ENCODE data around the gene NUDC.
"Not testable (repeated sequence)": the region's sequence is repeated elsewhere in the genome, so short reads cannot be mapped to it uniquely, and the experiment has no call there.

NUDC gene

DNA sequence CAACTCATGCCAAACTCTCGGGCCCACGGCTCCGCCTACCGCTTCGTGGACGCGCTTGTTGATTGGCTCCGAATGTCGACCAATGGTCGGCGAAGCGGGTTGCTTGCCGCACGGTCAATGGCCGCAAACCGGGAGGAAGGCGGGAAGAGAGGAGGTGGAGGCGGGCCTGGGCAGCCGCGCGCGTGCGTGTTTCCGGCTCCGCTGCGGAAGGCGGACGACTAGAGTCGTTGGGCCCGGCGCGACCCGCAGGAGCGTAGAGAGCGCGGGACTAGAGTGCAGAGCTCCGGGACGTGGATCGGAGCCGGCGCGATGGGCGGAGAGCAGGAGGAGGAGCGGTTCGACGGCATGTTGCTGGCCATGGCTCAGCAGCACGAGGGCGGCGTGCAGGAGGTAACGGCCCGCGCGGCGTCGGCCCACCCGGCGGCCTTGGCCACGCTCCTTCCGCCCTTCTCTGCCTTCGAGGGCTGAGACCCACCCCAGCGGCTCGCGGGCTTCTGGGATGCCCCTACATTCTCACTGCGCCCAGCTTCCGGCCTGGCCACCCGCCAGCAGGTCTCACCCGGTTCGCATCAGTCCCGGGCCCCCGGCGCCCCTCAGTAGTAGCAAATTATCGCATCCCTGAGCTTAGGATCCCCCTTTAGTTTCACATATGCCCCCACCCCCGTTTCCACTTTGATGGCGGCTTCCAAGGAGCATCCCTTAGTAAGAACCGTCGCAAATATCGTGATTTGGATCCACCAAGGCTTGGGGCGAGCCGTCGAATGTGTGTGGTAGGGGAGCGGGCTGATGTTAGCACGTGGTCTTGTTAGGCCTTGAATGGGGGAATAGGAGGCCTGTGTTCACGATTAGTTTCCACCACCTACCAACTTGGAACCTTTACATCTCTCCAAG is at the start of gene NUDC:
TSS of gene NUDC (plus strand) at position 204 of the 891 bp plus-strand sequence. CDS start at position 310, 106 bp downstream.
- DNase-seq, result peak; percentile 97

DNA sequence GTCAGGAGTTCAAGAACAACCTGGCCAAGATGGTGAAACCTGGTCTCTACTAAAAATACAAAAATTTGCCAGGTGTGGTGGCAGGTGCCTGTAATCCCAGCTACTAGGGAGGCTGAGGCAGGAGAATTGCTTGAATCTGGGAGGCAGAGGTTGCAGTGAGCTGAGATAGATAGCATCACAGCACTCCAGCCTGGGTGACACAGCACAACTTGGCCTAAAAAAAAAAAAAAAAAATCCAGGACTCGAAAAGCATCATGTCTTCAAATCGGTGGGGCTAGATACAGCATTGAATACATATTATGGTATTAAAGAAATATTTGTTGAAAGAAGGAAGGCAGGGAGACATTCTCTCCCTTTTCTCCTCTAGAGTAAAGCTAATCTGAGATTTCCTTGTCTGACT is 48.4 kb upstream of the NUDC start:
- DNase-seq, result not testable (repeated sequence)

DNA sequence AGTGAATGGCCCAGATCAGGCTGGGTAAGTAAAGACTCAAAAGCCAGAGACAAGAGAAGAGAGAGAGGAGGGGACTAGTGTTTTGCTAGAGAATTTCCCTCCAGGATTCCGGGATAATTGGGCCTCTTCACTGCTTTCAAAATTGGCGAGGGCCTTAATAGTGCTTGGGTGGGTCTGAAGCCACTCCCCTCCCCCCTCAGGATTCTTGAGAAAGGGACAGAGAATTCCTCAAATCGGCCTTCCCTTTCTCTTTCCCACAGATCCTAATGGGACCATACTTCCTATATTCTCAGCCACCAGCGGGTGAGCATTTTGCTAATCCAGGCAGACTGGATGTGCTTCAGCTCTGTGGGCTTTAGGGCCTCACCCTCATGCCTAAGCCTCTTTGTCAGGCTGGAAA is 46.6 kb upstream of the NUDC start:
- no peak for DNase-seq

DNA sequence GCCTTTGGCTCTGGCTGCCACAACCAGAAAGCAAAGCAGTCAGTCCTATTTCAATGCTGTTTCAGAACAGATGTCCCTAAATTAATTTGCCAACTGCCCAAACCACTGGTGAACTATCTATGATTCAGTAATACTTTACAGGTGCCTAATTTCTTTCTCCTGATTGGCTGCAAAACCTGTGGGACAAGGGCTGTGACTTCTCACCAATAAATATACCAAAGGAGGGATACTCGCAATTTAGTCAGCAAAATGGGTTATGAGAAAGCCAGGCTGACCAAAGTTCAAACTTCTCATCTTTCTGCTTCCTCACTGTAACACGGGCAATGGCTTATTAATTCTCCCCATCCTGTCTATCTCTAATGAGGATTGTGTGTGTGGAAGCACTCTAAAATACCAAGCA is 44.2 kb upstream of the NUDC start:
- no peak for DNase-seq

DNA sequence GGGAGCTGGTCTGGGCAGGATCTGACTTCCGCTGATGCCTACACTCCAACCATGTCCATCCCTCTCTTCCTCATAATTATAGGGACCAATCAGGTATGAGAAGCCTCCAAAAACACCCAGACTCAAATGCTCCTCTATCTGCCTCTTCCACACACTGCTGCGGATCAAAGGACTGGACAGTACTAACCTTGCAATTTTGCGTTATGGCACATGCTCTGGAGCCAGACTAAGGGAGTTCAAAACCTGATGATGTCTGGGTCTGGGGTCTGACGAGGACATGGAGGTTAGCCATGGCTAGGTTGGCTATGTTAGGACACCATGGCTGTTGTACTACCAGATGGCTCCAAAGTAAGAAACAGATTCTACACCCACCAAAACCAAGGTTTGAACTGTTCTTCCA is 41.8 kb upstream of the NUDC start:
- no peak for DNase-seq

DNA sequence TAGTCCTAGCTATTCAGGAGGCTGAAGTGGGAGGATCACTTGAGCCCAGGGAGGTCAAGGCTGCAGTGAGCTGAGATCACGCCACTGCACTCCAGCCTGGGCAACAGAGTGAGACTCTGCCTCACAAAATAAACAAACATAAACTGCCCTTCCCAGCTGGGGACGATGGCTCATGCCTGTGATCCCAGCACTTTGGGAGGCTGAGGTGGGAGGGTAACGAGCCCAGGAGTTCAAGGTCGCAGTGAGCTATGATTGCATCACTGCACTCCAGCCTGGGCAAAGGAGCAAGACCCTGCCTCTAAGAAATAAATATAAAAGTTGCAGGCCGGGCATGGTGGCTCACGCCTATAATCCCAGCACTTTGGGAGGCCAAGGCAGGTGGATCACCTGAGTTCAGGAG is 39.9 kb upstream of the NUDC start:
- DNase-seq, result not testable (repeated sequence)

DNA sequence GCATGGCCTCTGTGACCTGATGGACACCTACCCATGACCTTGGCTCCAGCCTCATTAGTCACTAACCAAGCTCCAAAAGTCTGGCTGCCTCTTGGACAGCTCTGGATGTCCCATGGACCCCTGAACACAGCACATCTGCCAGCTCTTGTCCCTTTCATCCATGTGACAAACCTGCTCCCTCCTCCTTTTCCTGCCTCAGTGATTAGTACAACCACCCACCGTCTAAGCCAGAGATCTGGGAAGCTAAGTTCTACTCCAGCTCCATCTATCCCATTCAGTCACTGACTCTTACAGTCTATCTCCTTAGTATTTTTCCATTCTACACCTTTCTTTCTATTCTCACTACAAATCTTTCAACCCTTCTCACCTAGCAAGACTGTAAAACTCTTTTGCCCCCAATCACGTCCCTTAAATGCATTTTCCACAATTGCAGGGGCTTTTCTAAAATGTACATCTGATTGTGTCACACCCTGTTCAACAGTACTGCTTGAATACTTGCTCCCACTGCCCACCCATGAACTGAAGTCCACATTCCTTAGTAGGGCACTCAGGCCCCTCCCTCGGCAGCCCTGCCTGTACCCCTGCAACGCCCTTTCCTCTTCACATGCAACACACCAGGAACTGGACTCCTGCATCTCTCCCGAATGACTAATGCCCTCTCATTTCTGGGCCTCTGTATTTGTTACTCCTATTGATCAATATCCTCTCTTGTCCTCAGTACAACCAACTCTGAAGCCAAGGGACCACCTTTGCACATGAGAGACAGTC is 38.7 kb upstream of the NUDC start:
- no peak for DNase-seq

DNA sequence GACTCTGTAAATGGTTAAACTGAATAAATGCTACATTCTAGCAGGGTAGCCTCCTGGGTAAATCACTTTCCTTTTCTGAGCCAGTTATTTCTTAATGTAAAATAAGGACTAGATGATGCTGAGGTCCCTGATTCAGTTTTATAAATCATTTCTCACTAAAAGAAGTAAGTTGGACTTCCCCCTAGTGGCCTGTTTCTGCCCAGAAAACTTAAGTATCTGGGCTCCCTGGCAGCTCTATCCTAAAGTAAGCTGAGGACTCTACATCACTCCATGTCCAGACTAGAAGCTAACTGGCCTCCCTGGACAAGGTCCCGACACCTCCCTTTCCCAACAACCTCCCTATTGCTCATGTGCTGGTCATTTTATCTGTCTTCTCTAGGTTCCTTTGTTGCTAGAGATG is 34.4 kb upstream of the NUDC start:
- no peak for DNase-seq

DNA sequence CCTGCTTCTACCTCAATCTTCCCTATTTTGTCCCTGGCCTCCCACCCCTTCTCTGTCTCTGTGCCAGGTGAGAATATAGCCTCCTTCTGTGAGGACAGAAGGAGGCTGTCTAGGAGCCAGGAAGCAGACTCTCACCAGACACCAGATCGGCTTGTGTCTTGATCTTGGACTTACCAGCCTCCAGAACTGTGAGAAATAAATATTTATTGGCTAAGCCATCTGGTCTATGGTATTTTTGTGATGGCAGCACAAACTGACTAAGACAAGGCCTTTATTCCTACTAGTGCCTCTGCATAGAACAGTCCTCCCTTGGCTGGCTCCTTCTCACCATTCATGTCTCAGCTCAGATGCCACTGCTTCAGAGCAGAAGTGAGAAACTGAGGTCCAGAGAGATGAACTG is 33.3 kb upstream of the NUDC start:
- DNase-seq, result no peak

DNA sequence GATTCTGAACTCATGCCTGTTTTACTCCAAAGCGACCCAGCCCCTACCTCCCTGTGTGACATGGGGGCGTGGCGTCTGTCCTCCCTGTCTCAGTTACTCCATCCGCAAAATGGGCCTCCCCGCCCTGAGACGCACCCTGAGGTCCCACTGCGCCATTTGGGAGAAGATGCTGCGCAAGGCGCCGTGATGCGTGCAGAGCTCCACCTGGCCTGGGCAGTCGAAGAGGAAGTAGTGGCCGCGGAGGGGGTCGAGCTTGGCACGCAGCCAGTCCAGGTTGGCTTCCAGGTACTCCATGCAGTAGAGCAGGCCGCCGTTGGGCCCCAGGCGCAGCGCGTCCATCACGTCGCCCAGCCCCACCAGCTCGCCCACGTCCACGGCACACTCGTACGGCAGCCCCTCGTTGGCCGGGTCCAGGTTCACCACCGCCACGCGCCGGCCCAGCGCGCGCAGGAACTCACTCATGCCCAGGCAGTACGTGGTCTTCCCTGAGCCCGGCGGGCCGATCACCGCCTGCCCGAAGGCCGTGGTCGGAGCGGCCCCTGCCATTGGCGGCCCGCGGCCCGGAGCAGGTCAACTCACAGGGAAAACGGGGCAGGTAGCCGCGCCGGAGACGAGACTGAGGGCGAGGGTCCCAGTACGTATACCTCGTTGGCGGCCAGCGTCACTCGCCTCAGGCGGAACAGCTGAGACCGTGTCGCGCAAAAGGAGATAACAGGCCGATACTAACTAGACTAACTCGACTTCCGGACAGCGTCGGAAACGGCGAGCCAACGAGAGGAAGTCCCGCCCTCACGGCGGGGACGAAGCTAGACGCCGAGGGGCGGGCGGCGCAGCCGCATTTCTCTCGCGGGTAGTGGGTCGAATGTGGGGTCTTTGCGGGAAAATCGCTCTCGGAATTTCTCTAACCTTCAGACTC is 31.7 kb upstream of the NUDC start, which contains the start of gene GPN2:
TSS of gene GPN2 (minus strand) at position 733 of the 916 bp plus-strand sequence. CDS start at position 546, 187 bp downstream.
- DNase-seq, result peak; percentile 80

DNA sequence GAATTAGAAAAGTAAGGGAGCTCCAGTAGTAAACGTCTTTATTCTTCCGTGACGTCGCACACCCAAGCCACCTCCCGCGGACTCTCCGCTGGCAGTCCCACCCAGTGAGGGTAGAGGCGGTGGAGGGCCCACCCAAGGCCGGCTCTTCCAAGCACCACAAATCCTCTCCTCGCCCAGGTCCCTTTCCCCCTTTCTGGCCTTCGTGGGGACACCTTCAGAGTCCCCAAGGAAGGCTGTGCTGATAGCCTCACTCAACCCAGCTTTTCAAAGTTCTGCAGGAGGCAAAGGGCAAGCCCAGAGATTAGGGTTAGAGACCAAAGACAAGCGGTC is 31.1 kb upstream of the NUDC start:
- no peak for DNase-seq

DNA sequence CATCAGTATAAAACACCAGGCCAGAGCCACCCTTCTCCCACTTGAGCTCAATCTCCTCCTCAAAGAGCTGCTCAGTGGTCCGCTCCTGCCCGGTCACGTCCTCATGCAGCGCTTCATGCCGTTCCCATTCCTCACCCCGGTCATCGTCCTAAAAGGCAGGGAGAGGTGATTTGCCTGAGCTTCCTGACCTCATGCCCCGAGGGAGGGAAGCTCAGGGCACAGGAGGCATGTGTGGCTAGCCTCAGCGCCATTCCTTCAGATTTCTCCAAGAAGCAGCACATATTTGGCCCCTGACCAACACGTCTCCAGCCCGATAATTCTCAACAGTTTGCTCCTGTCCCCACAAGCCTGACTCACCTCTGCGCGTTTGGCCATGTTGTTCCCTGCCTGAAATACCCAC is 27.3 kb upstream of the NUDC start:
- no peak for DNase-seq

DNA sequence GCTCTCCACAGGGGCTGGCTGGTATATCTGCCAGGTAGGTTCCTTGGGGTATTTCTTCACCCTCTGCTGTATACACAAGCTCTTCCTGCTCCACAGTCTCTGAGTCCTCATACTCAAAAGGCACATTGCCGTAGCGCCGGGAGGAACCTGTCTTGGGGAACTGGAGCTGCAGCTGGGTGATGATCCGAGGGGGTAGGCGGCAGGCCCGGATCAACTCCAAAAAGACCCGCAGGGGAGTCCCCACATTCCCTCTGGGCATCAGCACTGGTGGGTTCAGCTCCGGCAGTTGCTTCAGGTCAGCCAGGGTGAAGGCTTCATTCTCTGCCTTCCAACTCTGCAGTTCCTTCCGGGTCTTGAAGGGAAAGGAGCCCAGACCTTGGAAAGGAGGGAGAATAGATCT is 24.2 kb upstream of the NUDC start:
- no peak for DNase-seq

DNA sequence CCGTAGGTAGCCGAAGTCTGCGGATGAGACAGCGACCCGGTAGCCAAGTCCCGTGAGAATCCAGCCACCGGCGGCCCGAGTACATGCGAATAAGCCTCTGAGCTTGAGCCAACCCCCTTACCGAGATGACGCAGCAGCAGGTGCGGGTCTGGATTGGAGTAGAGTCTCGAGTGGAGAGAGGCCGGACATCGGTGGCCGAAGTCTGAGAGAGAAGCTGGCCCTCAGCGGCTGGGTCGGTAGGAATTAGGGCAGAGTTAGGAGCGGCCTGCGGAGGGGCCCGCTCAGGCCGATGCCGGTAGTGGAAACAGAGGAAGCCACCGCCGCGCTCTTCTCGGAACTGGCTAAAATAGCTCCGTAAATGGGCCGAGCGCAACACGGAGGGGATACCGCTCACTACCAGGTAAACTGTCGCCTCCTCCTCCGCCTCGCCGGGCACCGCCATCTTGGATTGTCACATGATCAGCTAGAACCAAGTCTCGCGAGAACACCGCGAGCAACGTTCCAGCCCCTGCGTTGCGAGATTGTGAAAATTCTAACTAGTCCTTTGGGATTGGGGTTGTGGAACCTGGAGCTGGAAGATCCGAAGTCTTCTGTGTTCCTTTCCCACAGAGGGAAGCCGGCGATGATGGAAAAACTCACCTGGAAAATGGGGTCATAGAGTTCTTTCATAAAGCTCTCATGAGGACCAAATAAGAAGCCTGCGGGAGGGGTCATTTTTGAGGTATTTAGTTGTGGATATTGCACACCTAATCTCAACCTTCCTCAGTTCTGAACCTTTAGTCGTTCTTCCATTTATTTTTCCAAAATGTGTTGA is 21.3 kb upstream of the NUDC start, which contains the start of gene GPATCH3:
TSS of gene GPATCH3 (minus strand) at position 467 of the 814 bp plus-strand sequence. CDS start at position 442, 25 bp downstream.
- DNase-seq, result peak; percentile 94

DNA sequence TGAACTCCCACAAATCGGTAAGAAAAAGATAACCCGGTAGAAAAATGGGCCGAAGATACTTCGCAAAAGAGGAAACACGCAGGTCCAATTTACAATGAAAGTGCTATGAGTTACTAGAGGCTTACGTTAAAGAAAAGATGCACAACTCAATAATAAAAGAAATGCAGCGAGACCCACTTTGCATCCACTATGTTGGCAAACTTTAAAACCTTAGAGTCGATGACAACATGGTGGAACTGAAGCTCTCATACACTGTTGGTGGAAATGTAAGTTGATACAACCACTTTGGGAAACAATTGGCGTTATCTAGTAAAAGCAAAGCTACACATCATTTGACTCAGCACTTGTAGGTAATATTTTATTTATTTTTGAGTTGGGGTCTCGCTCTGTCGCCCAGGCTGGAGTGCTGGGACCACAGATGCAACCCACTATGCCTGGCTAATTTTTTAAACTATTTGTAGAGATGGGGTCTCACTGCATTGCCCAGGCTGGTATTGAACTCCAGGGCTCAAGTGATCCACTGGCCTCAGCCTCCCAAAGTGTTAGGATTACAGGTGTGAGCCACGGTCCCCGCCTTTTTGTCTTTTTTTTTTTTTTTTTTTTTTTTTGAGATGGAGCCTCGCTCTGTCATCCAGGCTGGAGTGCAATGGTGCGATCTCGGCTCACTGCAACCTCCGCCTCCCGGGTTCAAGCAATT is 20.6 kb upstream of the NUDC start:
- DNase-seq, result peak; percentile 26

DNA sequence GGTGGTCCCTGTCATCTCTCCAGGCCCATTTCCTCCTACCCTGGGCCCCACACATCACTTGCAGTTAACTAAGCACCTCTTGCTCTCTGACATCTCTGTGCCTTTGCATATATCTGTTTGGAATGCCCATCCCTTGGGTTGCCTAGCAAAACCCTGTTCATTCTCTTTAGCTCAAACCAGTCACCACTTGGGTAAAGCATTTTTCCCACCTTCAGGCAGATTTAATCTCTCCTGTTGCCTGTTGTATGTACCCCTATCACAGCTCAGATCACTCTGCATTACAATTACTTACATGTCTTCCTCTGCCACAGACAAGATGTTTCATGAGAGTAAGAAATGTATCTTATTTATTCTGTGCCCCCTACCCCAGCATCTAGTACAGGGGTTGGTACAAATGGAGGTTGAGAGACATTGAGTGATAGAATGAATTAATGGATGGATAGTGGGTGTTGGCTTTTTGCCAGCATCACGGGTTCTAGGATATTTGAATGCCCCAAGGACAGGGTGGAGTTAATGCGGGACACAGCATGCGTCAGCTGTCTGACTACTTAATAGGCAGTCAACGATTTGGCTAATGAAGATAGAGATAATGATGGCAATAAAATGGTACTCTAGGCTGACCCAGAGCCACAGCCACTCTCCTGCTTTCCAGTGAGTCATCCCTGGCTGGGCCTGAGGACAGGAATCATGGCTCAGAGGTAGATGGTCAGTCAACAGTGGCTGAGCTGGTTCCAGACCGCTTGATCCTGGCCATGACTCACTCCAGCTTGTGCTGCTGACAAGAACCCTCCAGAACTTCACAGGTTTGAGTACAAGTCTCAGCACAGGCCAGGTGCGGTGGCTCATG is 14.2 kb upstream of the NUDC start:
- no peak for DNase-seq

DNA sequence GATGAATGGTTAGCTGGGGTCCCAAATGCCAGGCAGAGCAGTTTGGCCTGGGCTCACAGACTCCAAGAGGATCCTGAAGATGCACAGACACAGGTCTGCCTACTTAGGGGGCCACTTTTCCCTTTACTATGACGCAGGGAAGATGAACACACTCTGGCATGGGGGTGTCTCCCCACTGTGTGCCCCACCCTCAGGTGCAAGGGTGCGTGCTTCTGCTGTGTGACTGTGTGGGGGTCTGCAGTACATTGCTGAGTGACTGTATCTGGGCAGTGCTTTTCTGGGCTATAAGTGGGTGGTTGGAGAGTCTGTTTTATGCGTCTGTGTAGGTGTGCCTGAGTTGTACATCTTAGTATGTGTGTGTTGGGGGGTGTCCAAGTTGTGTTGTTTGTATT is 11.6 kb upstream of the NUDC start:
- DNase-seq, result no peak

DNA sequence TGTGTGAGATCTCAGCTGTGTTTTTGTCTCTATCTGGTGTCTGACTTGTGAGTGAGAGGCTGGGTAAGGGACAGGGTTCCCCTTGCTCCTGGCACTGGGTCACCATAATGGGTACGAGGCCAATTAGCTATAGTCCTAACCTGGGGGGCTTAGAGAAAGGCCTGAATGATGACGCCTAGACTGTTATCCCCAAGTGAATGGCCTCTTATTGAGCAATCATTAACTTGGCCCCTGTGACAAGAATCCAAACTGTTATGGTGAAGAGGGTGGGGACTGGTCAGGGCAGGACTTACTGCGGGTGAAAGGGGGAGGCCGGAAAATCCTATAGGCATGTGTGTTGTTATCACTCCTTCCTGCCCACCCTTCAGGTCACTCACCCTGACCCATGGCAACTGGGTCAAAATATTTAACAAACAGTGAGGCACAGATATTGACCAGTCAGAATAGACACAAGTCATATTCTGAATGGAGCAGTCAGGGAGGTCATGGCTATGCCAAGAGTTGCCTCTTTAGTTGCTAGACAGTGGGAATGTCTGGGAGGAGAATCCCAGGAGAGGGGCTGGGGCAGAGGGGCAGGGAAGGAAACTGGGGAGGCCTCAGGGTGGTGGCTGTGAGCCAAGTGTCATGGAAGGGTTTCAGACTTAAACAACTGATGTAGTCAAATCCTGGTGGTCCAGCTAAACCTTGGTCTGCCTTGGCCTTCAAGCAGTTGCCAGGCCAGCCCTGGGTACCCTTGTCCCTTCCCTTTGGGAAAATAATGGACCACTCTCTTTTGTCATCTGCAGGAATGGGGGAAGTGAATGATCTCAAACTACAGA is 11.0 kb upstream of the NUDC start:
- DNase-seq, result no peak

DNA sequence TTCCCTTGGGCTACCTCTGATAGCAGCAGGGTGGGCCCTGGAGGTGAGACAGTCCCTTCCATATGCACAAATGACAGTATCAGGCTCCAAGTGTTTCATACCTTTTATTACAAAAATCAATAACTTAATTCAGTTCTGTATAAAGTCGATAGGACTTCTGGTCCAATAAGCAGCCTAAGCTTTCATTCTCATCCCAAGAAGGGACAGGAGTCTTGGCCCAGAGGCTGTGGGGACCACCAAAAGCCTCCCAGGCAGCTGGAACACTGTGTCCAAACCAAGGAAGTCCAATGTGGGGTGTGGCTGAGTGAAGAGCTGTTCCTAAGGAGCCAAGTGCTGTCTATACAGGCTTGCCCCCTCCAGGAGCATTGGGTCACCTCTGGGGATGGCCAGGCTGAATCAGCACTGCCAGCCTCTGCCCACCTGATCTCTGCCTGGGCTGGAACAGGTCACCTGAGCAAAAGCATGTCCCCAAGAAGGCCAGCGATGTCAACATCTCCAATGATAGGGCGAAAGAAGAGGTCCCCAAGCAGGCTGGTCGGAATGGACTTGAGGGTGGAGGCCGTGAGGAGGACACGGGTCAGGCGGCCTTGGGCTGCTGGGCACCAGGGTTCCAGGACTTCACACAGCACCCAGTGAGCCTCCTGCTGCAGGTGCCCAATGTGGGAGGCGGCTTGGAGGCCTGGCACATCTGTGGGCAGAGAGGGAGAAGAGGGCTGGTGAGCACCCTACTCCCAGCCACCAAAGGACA is 10.0 kb upstream of the NUDC start:
- DNase-seq, result no peak
